Stimulated activated CD8-positive, alpha-beta memory T cell treated with anti-CD3 and anti-CD28 coated beads, Interleukin-7, amount 100 ng/mL, for 1 hour (primary cell): ENCODE measurements around the gene DLGAP1.
"Not testable (repeated sequence)": the region's sequence is repeated elsewhere in the genome, so short reads cannot be mapped to it uniquely, and the experiment has no call there.

Experiments used
- DNase-seq, 2 donors: peaks; one replicate each; pipeline ENCODE4 v3.0.0-alpha.2; 2020; ENCODE audit warnings: low read depth in 2 of 2

DLGAP1 gene

GRCh38 chr18:4455113-4455811, at the start of gene DLGAP1:
Gene DLGAP1 (minus strand): TSS chr18:4455307.
- DNase-seq = no peak

GRCh38 chr18:4494703-4495284, 39.7 kb upstream of the DLGAP1 start:
- DNase-seq = not testable (repeated sequence)

- DNase-seq = no peak
Observed at GRCh38 chr18:4468511-4468910, 13.4 kb upstream of the DLGAP1 start.

GRCh38 chr18:4454537-4455112, 482 bp downstream of the DLGAP1 start:
- DNase-seq = no peak

GRCh38 chr18:4453874-4454536, 1.1 kb downstream of the DLGAP1 start:
- DNase-seq = no peak

GRCh38 chr18:4453567-4453873, 1.6 kb downstream of the DLGAP1 start:
- no peak for DNase-seq

GRCh38 chr18:4450065-4450658, 4.9 kb downstream of the DLGAP1 start:
- no peak for DNase-seq

GRCh38 chr18:4445902-4446301, 9.2 kb downstream of the DLGAP1 start:
- DNase-seq = no peak

GRCh38 chr18:4444306-4444705, 10.8 kb downstream of the DLGAP1 start:
- no peak for DNase-seq

- no peak for DNase-seq
Observed at GRCh38 chr18:4441098-4441497, 14.0 kb downstream of the DLGAP1 start.

GRCh38 chr18:4438938-4439337, 16.2 kb downstream of the DLGAP1 start:
- no peak for DNase-seq

GRCh38 chr18:4433717-4434116, 21.4 kb downstream of the DLGAP1 start:
- no peak for DNase-seq

GRCh38 chr18:4430836-4431235, 24.3 kb downstream of the DLGAP1 start:
- no peak for DNase-seq

GRCh38 chr18:4417714-4418113, 37.4 kb downstream of the DLGAP1 start:
- no peak for DNase-seq

GRCh38 chr18:4416976-4417375, 38.1 kb downstream of the DLGAP1 start:
- no peak for DNase-seq

GRCh38 chr18:4412286-4412685, 42.8 kb downstream of the DLGAP1 start:
- DNase-seq = no peak

- DNase-seq = no peak
Observed at GRCh38 chr18:4406856-4407255, 48.3 kb downstream of the DLGAP1 start.

GRCh38 chr18:4405965-4406364, 49.1 kb downstream of the DLGAP1 start:
- no peak for DNase-seq

- DNase-seq = no peak
Observed at GRCh38 chr18:4403836-4404235, 51.3 kb downstream of the DLGAP1 start.

- DNase-seq = no peak
Observed at GRCh38 chr18:4400911-4401310, 54.2 kb downstream of the DLGAP1 start.

- no peak for DNase-seq
Observed at GRCh38 chr18:4399929-4400328, 55.2 kb downstream of the DLGAP1 start.

GRCh38 chr18:4394700-4395099, 60.4 kb downstream of the DLGAP1 start:
- no peak for DNase-seq

GRCh38 chr18:4391859-4392258, 63.2 kb downstream of the DLGAP1 start:
- no peak for DNase-seq
